ENCODE measurements around the gene SUPT3H.
A peak's percentile ranks its signal among the peaks of the same experiment; 100 is the strongest.

Gene SUPT3H

GRCh38 chr6:45422503-45423110, 44.9 kb upstream of the SUPT3H start:
- Histone ChIP-seq H3K4me3 (peak overlapping the region; percentile 52 to 59), H3K36me3 (no peaks in the 10 kb centered on the region), H3K4me1 (peaks cover 0 to 51% (median 34%) of the 10 kb centered on the region in 4 donors), H3K9me3 (no peaks in the 10 kb centered on the region), H3K27ac (peak overlapping the region; percentile 45 to 72), H3K27me3 (peaks cover 0 to 64% of the 10 kb centered on the region in 2 donors)
- DNase-seq: peak in 1 of 2 donors; percentile 68
- no peak for TF ChIP-seq CTCF (IDR thresholded peaks at IDR 0.05)
- intact Hi-C loops (cut with DNase I; ENCODE audit: low total_unique reads): loop anchor here (5.0 kb wide), 1 partner anchor 45 kb away; the partner anchor contains the start of gene SUPT3H

- intact Hi-C loops (cut with DNase I; ENCODE audit: low total_unique reads): loop anchor here (5.0 kb wide), 1 partner anchor 45 kb away; the partner anchor contains the start of gene SUPT3H
Observed at GRCh38 chr6:45421709-45422502, 44.2 kb upstream of the SUPT3H start.

GRCh38 chr6:45420909-45421708, 43.4 kb upstream of the SUPT3H start:
- H3K27ac ChIP-seq: peak overlapping the region; percentile 32 to 49
- peak overlapping the region; percentile 52 to 59 for H3K4me3 ChIP-seq
- peaks cover 0 to 51% (median 34%) of the 10 kb centered on the region in 4 donors for H3K4me1 ChIP-seq
- TF ChIP-seq CTCF (IDR thresholded peaks at IDR 0.05): no peak
- H3K36me3 ChIP-seq: no peaks in the 10 kb centered on the region
- intact Hi-C loops (cut with DNase I; ENCODE audit: low total_unique reads): loop anchor here (5.0 kb wide), 1 partner anchor 44 kb away; the partner anchor contains the start of gene SUPT3H
- no peak for DNase-seq
- no peaks in the 10 kb centered on the region for H3K9me3 ChIP-seq
- peaks cover 0 to 72% of the 10 kb centered on the region in 2 donors for H3K27me3 ChIP-seq

More at GRCh38 chr6:45421709-45422502, 44.2 kb upstream of the SUPT3H start:
- H3K27me3 ChIP-seq: peaks cover 0 to 69% of the 10 kb centered on the region in 2 donors
- no peaks in the 10 kb centered on the region for H3K9me3 ChIP-seq
- H3K27ac ChIP-seq: peak overlapping the region; percentile 45 to 58
- peaks cover 0 to 51% (median 34%) of the 10 kb centered on the region in 4 donors for H3K4me1 ChIP-seq
- peak overlapping the region; percentile 52 to 59 for H3K4me3 ChIP-seq
- peak; percentile 42 to 80 for DNase-seq
- no peaks in the 10 kb centered on the region for H3K36me3 ChIP-seq
- no peak for TF ChIP-seq CTCF (IDR thresholded peaks at IDR 0.05)

GRCh38 chr6:45420083-45420908, 42.6 kb upstream of the SUPT3H start:
- Histone ChIP-seq H3K36me3 (no peaks in the 10 kb centered on the region), H3K4me1 (peaks cover 0 to 51% (median 34%) of the 10 kb centered on the region in 4 donors), H3K27me3 (peaks cover 0 to 80% of the 10 kb centered on the region in 2 donors), H3K27ac (peak overlapping the region in 1 of 2 donors; percentile 6), H3K4me3 (peak overlapping the region; percentile 52 to 59), H3K9me3 (no peaks in the 10 kb centered on the region)
- DNase-seq: no peak
- intact Hi-C loops (cut with DNase I; ENCODE audit: low total_unique reads): loop anchor here (5.0 kb wide), 1 partner anchor 43 kb away; the partner anchor contains the start of gene SUPT3H
- no peak for TF ChIP-seq CTCF (IDR thresholded peaks at IDR 0.05)

Data from tibial artery (tissue), 4 donors.